ENCODE data around the gene IL31RA.
"Not testable (repeated sequence)": the region's sequence is repeated elsewhere in the genome, so short reads cannot be mapped to it uniquely, and the experiment has no call there.

Gene IL31RA

DNA sequence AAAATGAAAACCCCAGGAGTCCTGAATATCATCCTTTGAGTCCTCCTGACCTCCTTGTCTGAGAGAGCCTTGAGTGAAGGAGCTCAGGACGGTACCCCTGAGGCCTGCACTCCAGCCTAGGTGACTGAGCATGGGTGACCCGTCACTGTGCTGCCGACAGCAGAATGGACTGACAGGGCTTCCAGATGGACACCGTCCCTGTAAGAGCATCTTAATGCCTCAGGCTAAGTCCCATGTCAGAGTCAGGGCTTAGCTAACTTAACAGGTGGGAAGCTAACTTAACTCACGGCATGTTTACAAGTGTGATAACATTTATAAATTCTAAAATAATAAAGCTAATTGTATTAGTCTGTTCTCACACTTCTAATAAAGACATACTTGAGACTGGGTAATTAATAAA is 75.3 kb downstream of the IL31RA start:
- no peak for DNase-seq (ENCODE audit: low read depth)

DNA sequence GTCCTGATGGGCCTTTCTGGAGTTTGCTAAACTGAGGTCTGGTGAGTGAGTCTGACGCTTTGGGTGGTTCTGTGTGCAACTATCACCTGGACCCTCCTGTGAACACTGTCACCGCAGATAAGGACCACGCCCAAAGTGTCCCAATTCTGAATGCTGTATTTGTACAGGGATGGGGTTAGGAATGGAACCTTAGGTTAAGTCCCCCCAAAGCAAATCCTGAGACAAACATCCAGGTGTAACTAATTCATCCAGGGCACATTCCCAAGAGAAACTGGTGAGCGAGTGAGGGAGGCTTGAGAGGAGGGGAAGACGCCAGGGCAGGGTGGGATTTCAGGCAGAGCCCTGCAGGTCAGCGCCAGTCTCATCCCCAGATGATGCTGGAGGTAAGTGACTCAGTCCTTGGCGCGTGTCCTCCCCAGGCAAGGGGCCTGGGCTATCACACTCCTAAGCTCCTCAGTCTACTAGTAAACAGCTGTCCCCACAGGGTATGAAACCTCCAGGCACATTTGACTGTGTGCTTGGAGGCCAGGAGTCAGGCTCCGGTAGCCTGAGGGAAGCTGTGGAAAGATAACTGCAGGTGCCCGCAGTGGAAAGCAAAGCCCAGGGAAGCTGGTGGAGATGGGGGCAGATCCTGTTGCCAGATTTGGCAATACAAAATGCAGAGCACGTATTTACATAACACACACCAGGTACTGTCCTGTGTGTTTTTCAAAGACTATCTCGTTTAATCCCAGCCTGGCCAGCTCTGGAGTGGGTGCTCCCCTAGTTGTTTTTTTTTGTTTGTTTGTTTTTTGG is 76.9 kb downstream of the IL31RA start:
- DNase-seq (ENCODE audit: low read depth) = no peak

DNA sequence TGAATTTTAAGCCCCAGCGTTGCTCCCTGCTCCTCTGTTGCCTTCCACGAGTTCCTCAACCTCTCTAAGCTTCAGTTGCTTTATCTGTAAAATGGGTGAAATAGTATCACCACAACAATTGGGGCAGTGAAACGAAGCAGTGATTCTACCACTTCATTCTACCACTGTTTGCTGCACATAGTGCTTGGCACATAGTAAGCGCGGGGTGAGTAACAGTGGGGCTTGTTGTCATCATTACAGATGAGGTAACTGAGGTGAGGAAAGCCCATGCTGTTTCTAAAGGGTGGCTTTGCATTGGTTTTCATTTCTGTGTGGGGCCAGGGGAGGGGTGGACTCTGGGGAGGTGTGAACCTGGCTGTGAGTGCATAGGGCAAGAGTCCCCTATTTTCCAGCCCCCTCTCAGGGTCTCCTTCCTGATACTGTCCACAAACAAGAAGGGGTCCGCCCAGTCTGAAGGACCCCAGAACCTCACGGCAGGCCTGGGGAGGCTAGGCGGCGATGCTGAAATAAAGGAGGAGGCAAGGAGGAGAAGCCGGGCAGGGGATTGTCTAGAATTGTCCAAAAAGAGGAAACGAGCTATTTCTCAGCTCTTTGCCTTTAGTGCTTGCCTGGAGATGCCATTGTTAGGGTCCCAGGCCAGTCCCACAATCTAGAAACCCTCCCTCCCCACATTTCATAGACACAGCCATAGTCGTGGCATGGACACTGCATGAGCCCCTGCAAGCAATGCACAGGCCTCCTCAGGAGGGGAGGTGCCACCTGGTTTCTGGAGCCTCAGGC is 78.1 kb downstream of the IL31RA start:
- no peak for DNase-seq (ENCODE audit: low read depth)

DNA sequence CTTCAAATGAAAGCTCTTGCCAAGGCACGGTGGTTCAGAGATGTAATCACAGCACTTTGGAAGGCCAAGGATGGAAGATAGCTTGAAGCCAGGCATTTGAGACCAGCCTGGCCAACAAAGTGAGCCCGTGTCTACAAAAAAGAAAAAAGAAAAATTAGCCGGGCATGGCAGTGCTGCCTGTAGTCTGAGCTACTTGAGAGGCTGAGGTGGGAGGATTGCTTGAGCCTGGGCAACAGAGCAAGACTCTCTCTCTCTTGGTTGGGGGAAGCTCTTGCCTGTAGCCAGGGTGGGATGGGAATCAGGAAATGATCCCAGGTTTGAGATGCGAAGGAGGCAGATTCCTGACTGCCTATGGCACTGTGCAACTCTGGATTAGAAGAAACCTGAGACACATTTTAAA is 81.5 kb downstream of the IL31RA start:
- DNase-seq (ENCODE audit: low read depth) = no peak

DNA sequence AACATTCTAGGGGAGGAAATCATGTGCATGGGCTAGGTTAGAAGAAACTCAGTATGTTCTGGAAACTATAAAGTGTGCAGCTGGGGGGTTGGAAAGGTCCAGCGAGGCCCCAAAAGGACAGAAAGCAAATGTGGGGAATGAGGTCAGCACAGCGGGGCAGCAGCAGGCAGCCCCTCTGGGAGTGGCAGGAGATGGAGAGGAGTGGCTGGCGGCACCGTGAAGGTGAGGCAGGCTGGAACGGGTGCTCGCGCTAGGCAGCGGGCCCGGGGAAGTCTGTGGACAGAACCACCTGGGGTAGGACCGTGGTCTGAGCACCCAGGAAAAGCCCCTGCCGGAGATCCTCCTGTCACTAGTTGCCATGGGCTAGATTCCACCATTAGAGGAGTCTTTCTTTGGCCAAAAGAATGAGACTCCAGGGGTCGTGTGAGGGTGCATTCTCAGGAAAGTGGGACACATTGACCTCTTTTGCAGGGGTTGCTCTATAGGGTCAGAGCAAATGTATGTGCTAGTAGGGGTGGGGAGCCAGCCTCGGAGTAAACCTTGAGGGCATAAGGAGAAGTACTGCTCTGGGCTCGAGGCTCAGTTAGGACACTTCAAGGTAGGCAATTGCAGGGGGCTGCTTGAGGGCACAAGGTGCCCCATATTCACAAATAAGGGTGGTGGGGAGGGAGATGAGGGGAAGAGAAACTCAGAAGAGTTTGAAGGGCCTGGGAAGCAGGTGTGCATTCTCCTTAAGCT is 82.4 kb downstream of the IL31RA start:
- no peak for DNase-seq (ENCODE audit: low read depth)

DNA sequence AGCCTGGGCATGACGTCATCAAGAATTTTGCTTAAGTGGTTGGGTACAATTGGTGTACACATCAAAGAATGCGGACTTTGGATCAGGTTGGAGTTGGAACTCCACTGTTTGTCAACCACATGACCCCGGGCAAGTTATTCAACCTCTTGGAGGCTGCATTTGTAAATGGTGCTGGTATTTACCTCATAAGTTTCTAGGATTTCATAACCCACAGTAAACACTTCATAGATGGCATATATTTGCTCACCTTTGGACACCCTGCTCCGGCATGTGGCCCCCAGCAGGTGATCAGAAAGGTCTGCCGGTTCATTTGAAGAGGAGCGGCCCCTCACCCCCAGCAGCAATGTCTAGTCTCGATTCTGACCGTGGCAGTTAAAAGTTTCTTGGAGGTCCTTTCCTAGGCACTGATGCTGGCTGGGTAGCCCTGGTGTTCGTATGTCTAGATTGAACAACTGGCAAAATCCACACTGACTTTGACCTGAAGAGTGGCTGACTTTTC is 83.0 kb downstream of the IL31RA start:
- no peak for DNase-seq (ENCODE audit: low read depth)

DNA sequence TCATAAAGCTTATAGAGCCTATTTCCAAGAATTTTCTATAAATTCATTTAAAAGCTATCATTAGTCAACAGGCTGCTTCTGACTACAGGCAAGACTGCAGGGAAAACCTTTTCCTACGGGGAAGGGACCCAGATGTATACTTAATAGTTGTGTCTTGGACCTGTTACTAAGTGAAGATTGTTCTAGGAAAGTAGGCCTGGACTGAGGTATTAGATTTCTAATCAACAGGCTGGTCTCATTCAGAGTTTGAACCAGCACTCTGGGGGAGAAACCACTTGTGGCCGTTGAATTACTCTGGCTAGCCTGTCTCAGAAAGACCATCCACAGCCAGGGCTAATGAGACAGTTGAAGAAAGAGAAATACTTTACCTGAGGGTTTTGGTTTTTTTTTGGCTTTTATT is 83.6 kb downstream of the IL31RA start:
- DNase-seq (ENCODE audit: low read depth) = no peak

DNA sequence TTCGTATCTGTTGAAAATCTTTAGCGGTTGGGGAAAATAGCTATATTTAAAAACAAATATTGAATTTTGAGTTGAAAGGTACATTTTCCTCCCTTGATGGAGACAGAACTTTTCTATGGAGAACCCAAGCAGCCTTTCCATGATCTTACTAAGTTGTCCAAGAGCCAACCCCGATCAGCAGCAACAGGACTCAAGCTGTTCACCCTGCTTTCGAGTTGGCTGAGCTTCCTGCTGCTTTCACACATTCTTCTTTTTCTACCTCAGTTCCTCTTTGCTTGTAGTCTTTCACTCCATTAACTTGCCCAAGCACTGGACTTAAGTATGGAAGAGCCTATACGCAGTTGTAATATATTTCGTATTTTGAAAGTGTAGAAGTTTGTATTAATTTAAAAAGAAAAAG is 84.2 kb downstream of the IL31RA start:
- DNase-seq (ENCODE audit: low read depth) = no peak

DNA sequence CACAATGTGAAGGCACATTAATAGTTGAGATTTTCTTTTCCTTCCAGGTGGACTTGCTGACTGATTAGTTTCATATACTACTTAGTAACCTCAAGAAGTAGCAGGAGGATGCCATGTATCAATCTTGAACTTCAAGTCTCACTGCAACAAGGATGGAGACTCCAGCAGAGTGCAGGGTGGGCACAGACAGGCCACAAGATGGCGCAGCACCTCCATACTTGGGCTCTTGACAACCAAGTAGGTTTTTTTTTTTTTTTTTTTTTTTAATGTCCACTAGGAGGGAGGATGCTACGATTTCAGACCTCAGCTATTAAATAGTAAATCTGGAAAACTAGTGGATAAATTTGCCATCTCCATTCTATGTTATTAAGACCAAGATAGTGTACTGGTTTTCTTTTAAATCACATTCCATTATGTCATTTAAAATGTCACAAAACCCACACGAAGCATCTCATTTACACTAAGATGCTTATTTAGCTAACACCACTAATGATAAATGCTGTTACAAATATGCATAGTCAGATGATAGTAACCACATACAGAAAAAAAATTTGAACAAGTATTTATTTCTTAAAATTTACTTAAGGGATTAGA is 85.0 kb downstream of the IL31RA start:
- DNase-seq (ENCODE audit: low read depth) = peak; percentile 55

DNA sequence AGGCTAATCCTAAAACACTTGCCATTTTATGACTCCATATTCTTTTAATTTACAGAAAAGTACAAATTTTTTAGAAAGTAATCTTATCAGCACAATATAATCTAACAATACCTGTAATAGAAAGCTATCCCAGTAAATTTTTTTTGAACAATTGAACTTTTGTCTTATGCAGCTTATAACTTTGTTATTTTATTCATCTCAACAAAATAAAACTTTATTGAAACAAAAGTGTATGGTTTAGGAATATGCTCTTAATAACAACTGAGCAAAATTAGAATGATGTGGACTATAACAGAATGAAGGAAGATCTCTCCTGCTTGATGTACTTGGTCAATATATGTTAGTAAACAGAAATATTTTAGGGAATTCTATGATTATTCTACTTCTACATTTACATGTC is 86.4 kb downstream of the IL31RA start:
- DNase-seq (ENCODE audit: low read depth) = not testable (repeated sequence)

DNA sequence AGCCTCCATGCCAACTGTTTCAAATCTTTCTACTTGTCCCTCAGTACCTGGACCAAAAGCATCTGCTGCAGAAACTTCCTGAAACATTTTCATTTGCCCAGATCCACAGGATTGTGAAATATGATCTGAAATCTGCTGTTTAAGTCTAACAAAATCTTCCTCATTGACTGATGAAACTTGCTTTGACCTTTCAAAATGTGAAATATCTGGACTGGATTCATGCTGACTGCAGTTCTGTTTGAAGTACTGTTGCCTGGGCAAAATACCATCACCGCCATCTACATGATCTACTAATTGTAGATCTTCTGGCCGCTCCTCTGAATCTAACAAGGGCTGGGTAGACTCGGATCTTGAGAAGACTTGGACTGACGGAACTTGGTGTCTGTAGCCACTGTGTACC is 90.0 kb downstream of the IL31RA start:
- DNase-seq (ENCODE audit: low read depth) = not testable (repeated sequence)

DNA sequence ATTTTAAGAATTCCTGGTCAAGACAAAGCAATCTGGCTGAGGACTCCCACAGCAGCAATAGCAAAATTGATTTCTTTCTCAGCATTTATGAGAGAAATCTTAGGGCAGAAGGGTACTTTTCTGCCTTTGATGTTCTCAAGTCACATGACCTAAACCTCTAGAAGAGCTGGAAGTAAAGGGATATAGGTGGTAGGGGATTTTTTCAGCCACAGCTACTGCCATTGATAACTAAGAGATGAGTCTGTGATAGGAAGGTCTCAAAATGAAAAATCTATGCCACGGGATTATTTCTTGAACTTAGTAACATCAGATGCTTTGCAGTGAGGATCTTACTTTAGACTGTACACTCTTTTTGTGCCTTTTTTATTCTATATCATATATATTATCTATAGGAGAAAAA is 108.1 kb downstream of the IL31RA start:
- no peak for DNase-seq (ENCODE audit: low read depth)

DNA sequence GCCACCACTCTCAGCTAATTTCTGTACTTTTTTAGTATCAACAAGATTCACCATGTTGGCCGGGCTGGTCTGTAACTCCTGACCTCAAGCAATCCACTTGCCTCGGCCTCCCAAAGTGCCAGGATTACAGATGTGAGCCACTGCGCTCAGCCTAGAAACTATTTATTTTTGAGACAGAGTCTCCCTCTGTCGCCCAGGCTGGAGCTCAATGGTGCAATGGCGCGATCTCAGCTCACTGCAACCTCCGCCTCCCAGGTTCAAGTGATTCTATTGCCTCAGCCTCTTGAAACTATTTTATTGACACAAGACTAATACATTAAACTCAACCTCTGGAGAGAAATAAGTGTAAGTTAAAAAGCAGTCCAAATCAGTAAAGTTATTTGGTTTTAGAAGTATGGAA is 109.6 kb downstream of the IL31RA start:
- DNase-seq (ENCODE audit: low read depth) = no peak

DNA sequence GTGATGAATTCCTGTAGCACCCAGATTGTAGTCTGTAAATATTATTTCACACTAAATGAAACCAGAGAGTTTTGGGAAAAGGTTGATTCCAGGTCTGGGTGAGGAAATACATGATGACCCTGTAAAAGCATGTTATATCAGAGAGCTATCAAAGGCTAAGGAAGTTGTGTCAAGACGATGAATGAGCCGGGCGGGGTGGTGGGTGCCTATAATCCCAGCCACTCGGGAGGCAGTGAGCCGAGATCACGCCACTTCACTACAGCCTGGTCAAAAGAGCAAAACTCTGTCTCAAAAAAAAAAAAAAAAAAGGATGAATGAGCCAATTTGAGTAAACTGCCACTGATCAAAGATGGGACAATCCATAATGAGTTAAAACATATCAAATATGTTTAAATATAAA is 114.4 kb downstream of the IL31RA start:
- no peak for DNase-seq (ENCODE audit: low read depth)

DNA sequence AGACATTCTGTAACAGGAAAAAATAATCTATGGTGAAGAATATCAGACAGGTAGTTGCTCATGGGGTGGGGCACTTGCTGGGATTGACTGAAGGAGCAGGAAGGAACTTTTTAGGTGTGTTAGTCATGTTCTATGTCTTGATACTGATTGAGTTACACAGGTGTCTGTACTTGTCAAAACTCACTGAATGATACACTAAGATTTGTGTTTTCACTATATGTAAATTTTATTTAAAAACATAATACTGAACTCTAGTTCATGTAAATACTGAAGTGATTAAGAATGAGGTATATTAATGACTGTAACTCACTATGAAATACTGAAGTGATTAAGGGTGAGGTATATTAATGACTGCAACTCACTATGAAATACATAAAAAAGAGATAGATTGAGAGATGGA is 115.1 kb downstream of the IL31RA start:
- DNase-seq (ENCODE audit: low read depth) = no peak

DNA sequence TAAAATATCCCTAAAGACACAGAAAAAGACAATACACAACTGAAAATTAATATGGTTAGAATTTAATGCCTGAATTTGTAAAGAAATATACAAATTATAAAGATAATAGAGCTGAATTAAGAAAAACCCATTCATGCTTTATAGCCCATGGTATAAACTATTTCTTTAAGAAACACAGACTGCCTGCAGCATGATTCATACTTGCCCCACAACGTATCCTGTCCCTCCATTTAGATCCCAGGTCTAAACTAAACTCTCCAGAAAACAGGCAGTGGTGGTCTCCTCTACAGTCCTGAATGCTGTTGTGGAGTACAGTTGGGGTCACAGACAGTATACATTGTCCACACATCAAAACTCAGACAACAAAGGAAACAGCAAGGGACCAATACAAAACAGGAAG is 118.8 kb downstream of the IL31RA start:
- DNase-seq (ENCODE audit: low read depth) = no peak
